ENCODE measurements around the gene CAMK2G. TPM values are rescaled to one million over a fixed set of nuclear protein-coding genes. Genes with fewer than 3 reads are reported as not detected.
A peak's percentile ranks its signal among the peaks of the same experiment; 100 is the strongest.

CAMK2G gene
- total RNA-seq, 2 experiments from 2014 or later = 34.4 to 38.4 TPM

GRCh38 chr10:73889014-73889413 is 14.7 kb upstream of the CAMK2G start:
- Histone ChIP-seq H3K36me3 (ENCODE audit: insufficient read depth, low read length) (no peaks in the 10 kb centered on the region), H3K27ac (ENCODE audit: low read depth in 1 of 2, low read length in 2 of 2) (no peak overlapping the region), H3K4me3 (ENCODE audit: low read length) (no peak overlapping the region), H3K27me3 (ENCODE audit: control insufficient read depth in 1 of 2, insufficient read depth in 2 of 2, low read length in 2 of 2) (no peaks in the 10 kb centered on the region), H3K4me1 (ENCODE audit: insufficient read depth, low read length) (peaks cover 7% of the 10 kb centered on the region), H3K9me3 (ENCODE audit: control insufficient read depth in 1 of 2, insufficient read depth in 1 of 2, low read length in 2 of 2) (no peaks in the 10 kb centered on the region)
- no peak for ATAC-seq (ENCODE audit: poor library complexity)
- H3K4me3 Mint-ChIP-seq = no peak overlapping the region
- ChIA-PET CTCF (interaction anchor here (0.9 to 4.2 kb wide), 4 partner anchors 9 to 52 kb away, joined by 3 to 62 read pairs (median 4); no protein-coding TSS in a partner anchor), POLR2A (no interaction called here)
- H3K27me3 Mint-ChIP-seq = no peaks in the 10 kb centered on the region
- no peaks in the 10 kb centered on the region for H3K9me3 Mint-ChIP-seq
- peaks cover 10% of the 10 kb centered on the region for H3K4me1 Mint-ChIP-seq (ENCODE audit: low read depth)
- H3K36me3 Mint-ChIP-seq (ENCODE audit: low read depth) = no peaks in the 10 kb centered on the region
- no peak overlapping the region for H3K27ac Mint-ChIP-seq
- intact Hi-C loops (cut with DNase I, micrococcal nuclease) = loop anchor here in 1 of 2 experiments (10.0 kb wide), 1 partner anchor 346 kb away; no protein-coding TSS in a partner anchor
- TF ChIP-seq, protein P1, sequence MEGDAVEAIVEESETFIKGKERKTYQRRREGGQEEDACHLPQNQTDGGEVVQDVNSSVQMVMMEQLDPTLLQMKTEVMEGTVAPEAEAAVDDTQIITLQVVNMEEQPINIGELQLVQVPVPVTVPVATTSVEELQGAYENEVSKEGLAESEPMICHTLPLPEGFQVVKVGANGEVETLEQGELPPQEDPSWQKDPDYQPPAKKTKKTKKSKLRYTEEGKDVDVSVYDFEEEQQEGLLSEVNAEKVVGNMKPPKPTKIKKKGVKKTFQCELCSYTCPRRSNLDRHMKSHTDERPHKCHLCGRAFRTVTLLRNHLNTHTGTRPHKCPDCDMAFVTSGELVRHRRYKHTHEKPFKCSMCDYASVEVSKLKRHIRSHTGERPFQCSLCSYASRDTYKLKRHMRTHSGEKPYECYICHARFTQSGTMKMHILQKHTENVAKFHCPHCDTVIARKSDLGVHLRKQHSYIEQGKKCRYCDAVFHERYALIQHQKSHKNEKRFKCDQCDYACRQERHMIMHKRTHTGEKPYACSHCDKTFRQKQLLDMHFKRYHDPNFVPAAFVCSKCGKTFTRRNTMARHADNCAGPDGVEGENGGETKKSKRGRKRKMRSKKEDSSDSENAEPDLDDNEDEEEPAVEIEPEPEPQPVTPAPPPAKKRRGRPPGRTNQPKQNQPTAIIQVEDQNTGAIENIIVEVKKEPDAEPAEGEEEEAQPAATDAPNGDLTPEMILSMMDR (IDR thresholded peaks at IDR 0.05) = no peak
- peak in 3 of 14 experiments; percentile 24 to 77 (median 67) for DNase-seq

DNA sequence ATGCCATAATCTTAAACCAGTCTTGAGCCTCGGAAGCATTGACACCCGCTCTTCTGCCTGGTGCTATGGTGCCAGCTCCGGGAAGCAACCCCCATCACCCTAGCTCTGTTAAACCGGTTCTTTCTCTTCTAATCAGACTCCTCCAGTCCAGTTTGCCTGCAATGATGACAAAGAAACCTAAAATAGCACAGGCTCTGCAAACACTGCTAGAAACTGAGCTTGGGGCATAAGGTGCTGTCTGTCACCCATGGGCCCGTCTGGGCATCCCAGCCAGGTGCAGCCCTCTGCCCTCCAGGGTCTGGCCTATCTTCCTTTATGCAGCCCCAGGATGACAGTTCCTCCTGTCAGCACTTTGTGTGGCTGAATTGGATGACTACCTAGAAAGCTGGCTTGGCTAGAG is 14.2 kb upstream of the CAMK2G start:
- peaks cover 7% of the 10 kb centered on the region for H3K4me1 ChIP-seq (ENCODE audit: insufficient read depth, low read length)
- H3K4me3 ChIP-seq (ENCODE audit: low read length) = no peak overlapping the region
- H3K9me3 Mint-ChIP-seq = no peaks in the 10 kb centered on the region
- ATAC-seq (ENCODE audit: poor library complexity) = no peak
- ChIA-PET POLR2A (no interaction called here), CTCF (interaction anchor here (0.9 to 4.2 kb wide), 2 partner anchors 9 to 52 kb away, joined by 3 to 62 read pairs; no protein-coding TSS in a partner anchor)
- no peaks in the 10 kb centered on the region for H3K9me3 ChIP-seq (ENCODE audit: control insufficient read depth in 1 of 2, insufficient read depth in 1 of 2, low read length in 2 of 2)
- no peak for DNase-seq
- H3K27me3 Mint-ChIP-seq = no peaks in the 10 kb centered on the region
- H3K27ac Mint-ChIP-seq = no peak overlapping the region
- H3K27ac ChIP-seq (ENCODE audit: low read depth in 1 of 2, low read length in 2 of 2) = no peak overlapping the region
- no peaks in the 10 kb centered on the region for H3K36me3 Mint-ChIP-seq (ENCODE audit: low read depth)
- intact Hi-C loops (cut with DNase I, micrococcal nuclease) = loop anchor here in 1 of 2 experiments (10.0 kb wide), 1 partner anchor 346 kb away; no protein-coding TSS in a partner anchor
- H3K36me3 ChIP-seq (ENCODE audit: insufficient read depth, low read length) = no peaks in the 10 kb centered on the region
- H3K4me1 Mint-ChIP-seq (ENCODE audit: low read depth) = peaks cover 10% of the 10 kb centered on the region
- TF ChIP-seq, protein P1 (IDR thresholded peaks at IDR 0.05) = no peak
- no peak overlapping the region for H3K4me3 Mint-ChIP-seq
- no peaks in the 10 kb centered on the region for H3K27me3 ChIP-seq (ENCODE audit: control insufficient read depth in 1 of 2, insufficient read depth in 2 of 2, low read length in 2 of 2)

- intact Hi-C loops (cut with DNase I, micrococcal nuclease) = loop anchor here in 1 of 2 experiments (10.0 kb wide), 1 partner anchor 347 kb away; no protein-coding TSS in a partner anchor
- Histone ChIP-seq H3K27me3 (ENCODE audit: control insufficient read depth in 1 of 2, insufficient read depth in 2 of 2, low read length in 2 of 2) (no peaks in the 10 kb centered on the region), H3K4me3 (ENCODE audit: low read length) (no peak overlapping the region), H3K9me3 (ENCODE audit: control insufficient read depth in 1 of 2, insufficient read depth in 1 of 2, low read length in 2 of 2) (no peaks in the 10 kb centered on the region), H3K36me3 (ENCODE audit: insufficient read depth, low read length) (no peaks in the 10 kb centered on the region), H3K27ac (ENCODE audit: low read depth in 1 of 2, low read length in 2 of 2) (no peak overlapping the region), H3K4me1 (ENCODE audit: insufficient read depth, low read length) (peaks cover 7% of the 10 kb centered on the region)
- TF ChIP-seq, protein P1 (IDR thresholded peaks at IDR 0.05) = no peak
- H3K27ac Mint-ChIP-seq = no peak overlapping the region
- ATAC-seq (ENCODE audit: poor library complexity) (no peak), DNase-seq (peak in 1 of 14 experiments; percentile 38)
- H3K36me3 Mint-ChIP-seq (ENCODE audit: low read depth) = no peaks in the 10 kb centered on the region
- ChIA-PET POLR2A (interaction anchor here (0.8 kb wide), 1 partner anchor 53 kb away, joined by 3 read pairs; no protein-coding TSS in a partner anchor), CTCF (interaction anchor here (1.1 to 4.2 kb wide), 3 partner anchors 49 to 56 kb away, joined by 3 to 62 read pairs (median 7); no protein-coding TSS in a partner anchor)
- H3K4me1 Mint-ChIP-seq (ENCODE audit: low read depth) = peaks cover 10% of the 10 kb centered on the region
- H3K9me3 Mint-ChIP-seq = no peaks in the 10 kb centered on the region
- H3K27me3 Mint-ChIP-seq = no peaks in the 10 kb centered on the region
- H3K4me3 Mint-ChIP-seq = no peak overlapping the region
These were observed 13.1 kb upstream of the CAMK2G start for GRCh38 chr10:73887294-73888039.

Measured in CD4-positive, alpha-beta T cell (primary cell).